Suprapubic skin (tissue), 4 donors: ENCODE data around the gene LILRB5. TPM values are rescaled to one million over a fixed set of nuclear protein-coding genes. Genes with fewer than 3 reads are reported as not detected.
"Not testable (repeated sequence)": the region's sequence is repeated elsewhere in the genome, so short reads cannot be mapped to it uniquely, and the experiment has no call there.

Experiments used
- DNase-seq, 2 donors: peaks; one replicate each; pipeline ENCODE4 v3.0.0-alpha.2; 2019; ENCODE audit warnings: low spot score in 2 of 2
- H3K27ac ChIP-seq: fragments of 200-600 bp; sonication (generic); one replicate; pipeline ENCODE4 v1.5.1; 2019
- H3K27me3 ChIP-seq: fragments of 200-600 bp; sonication (generic); one replicate; pipeline ENCODE4 v1.5.1; 2019
- H3K36me3 ChIP-seq: fragments of 200-600 bp; sonication (generic); one replicate; pipeline ENCODE4 v1.5.1; 2019
- H3K4me1 ChIP-seq: fragments of 200-600 bp; sonication (generic); one replicate; pipeline ENCODE4 v1.5.1; 2019
- H3K4me3 ChIP-seq: fragments of 200-600 bp; sonication (generic); one replicate; pipeline ENCODE4 v1.5.1; 2019; ENCODE audit warnings: mild to moderate bottlenecking
- H3K9me3 ChIP-seq: fragments of 200-600 bp; sonication (generic); one replicate; pipeline ENCODE4 v1.5.1; 2019
- CTCF ChIP-seq, 2 donors: fragments of 200-600 bp in 1 of 2; fragments of 450-650 bp in 1 of 2; sonication (generic) in 1 of 2; IDR thresholded peaks; one replicate each; pipeline ENCODE4 v1.5.1; 2016 to 2019; ENCODE audit warnings: antibody characterized with exemption in 2 of 2, mild to moderate bottlenecking in 1 of 2, moderate library complexity in 1 of 2
- EP300 ChIP-seq: sonication (generic); formaldehyde crosslinking; IDR thresholded peaks from one replicate; pipeline ENCODE4 v1.6.1; 2017; ENCODE audit warnings: antibody characterized with exemption
- POLR2A ChIP-seq, 2 donors: fragments of 450-650 bp; IDR thresholded peaks; one replicate each; pipeline ENCODE4 v1.6.1; 2017; ENCODE audit warnings: antibody characterized with exemption in 2 of 2, mild to moderate bottlenecking in 2 of 2, moderate library complexity in 2 of 2
- POLR2AphosphoS5 ChIP-seq, 3 donors: sonication (generic); formaldehyde crosslinking; IDR thresholded peaks; one replicate each; pipeline ENCODE4 v1.6.1; 2017; ENCODE audit warnings: antibody characterized with exemption in 3 of 3
- WGBS: methylation state at CpG from one replicate; pipeline ENCODE4 v1.1.5; 2018; 5-methylcytosine and 5-hydroxymethylcytosine counted together
- total RNA-seq, 4 donors: library from RNA; depleted of rRNA; stranded (reverse); fragments of >200 nt; gene quantifications; one replicate each; pipeline ENCODE4 v1.1.0, GENCODE V29; 2016

Gene LILRB5
- total RNA-seq, 4 donors from 2014 or later, result 0.68 to 3.4 (median 2.0) TPM

GRCh38 chr19:54282686-54283470 is 25.8 kb upstream of the LILRB5 start:
- H3K4me3 ChIP-seq, result no peak overlapping the region
- 46% methylated on average over 9 of the region's 9 CpGs for whole genome bisulfite sequencing
- H3K9me3 ChIP-seq, result no peaks in the 10 kb centered on the region
- no peak overlapping the region for H3K27ac ChIP-seq
- DNase-seq, result peak in 1 of 2 donors; percentile 50
- no peaks in the 10 kb centered on the region for H3K36me3 ChIP-seq
- peaks cover 30% of the 10 kb centered on the region for H3K27me3 ChIP-seq
- TF ChIP-seq CTCF (IDR thresholded peaks at IDR 0.05) (no peak), POLR2A (IDR thresholded peaks at IDR 0.05) (no peak), POLR2AphosphoS5 (IDR thresholded peaks at IDR 0.05) (no peak), EP300 (no peak)
- H3K4me1 ChIP-seq, result no peaks in the 10 kb centered on the region

- H3K27me3 ChIP-seq, result peaks cover 40% of the 10 kb centered on the region
Measured at GRCh38 chr19:54281729-54282075, 24.6 kb upstream of the LILRB5 start.

GRCh38 chr19:54281007-54281728 is 24.1 kb upstream of the LILRB5 start, which contains the start of gene LILRB2:
LILRB2 (minus strand) TSS chr19:54281110; CDS start chr19:54280496, 614 bp downstream.
- WGBS, result 71% methylated on average over 12 of the region's 12 CpGs
- Histone ChIP-seq H3K36me3 (no peaks in the 10 kb centered on the region), H3K27me3 (peaks cover 44% of the 10 kb centered on the region), H3K9me3 (no peaks in the 10 kb centered on the region), H3K4me1 (no peaks in the 10 kb centered on the region), H3K4me3 (peak within 1 kb of the TSS; percentile 18), H3K27ac (no peak within 1 kb of the TSS)
- peak in 1 of 2 donors; percentile 47 for DNase-seq
- no peak for TF ChIP-seq POLR2A (IDR thresholded peaks at IDR 0.05)
- no peak for TF ChIP-seq EP300
- no peak for TF ChIP-seq CTCF (IDR thresholded peaks at IDR 0.05)
- no peak for TF ChIP-seq POLR2AphosphoS5 (IDR thresholded peaks at IDR 0.05)

More at GRCh38 chr19:54281729-54282075, 24.6 kb upstream of the LILRB5 start:
- peak in 1 of 2 donors; percentile 52 for DNase-seq
- not testable (repeated sequence) for H3K4me3 ChIP-seq, H3K4me1 ChIP-seq, H3K9me3 ChIP-seq, H3K36me3 ChIP-seq, H3K27ac ChIP-seq
- 80% methylated on average over 5 of the region's 5 CpGs for WGBS

GRCh38 chr19:54280441-54280840 is 23.4 kb upstream of the LILRB5 start:
- Histone ChIP-seq H3K4me3 (peak overlapping the region; percentile 18), H3K27me3 (peaks cover 50% of the 10 kb centered on the region)
- 53% methylated on average over 4 of the region's 10 CpGs for WGBS
- H3K4me1 ChIP-seq, H3K27ac ChIP-seq, H3K9me3 ChIP-seq, H3K36me3 ChIP-seq: not testable (repeated sequence)
- peak in 1 of 2 donors; percentile 69 for DNase-seq

- not testable (repeated sequence) for H3K9me3 ChIP-seq, H3K27ac ChIP-seq, H3K4me1 ChIP-seq, H3K36me3 ChIP-seq
- H3K4me3 ChIP-seq, result peak overlapping the region; percentile 18
- WGBS, result 40% methylated on average over 2 of the region's 4 CpGs
- peak in 1 of 2 donors; percentile 29 for DNase-seq
- H3K27me3 ChIP-seq, result peaks cover 53% of the 10 kb centered on the region
Measured at GRCh38 chr19:54280025-54280424, 23.0 kb upstream of the LILRB5 start.

GRCh38 chr19:54279406-54279962 is 22.4 kb upstream of the LILRB5 start:
- TF ChIP-seq POLR2A (IDR thresholded peaks at IDR 0.05), result no peak
- no peak for TF ChIP-seq CTCF (IDR thresholded peaks at IDR 0.05)
- TF ChIP-seq POLR2AphosphoS5 (IDR thresholded peaks at IDR 0.05), result no peak
- no peak for TF ChIP-seq EP300
- H3K36me3 ChIP-seq, result no peaks in the 10 kb centered on the region
- peak in 1 of 2 donors; percentile 65 for DNase-seq
- H3K4me1 ChIP-seq, result no peaks in the 10 kb centered on the region
- 58% methylated on average over 2 of the region's 18 CpGs for WGBS
- H3K27ac ChIP-seq, result no peak overlapping the region
- H3K27me3 ChIP-seq, result peaks cover 59% of the 10 kb centered on the region
- H3K9me3 ChIP-seq, result no peaks in the 10 kb centered on the region
- no peak overlapping the region for H3K4me3 ChIP-seq

GRCh38 chr19:54278571-54279195 is 21.6 kb upstream of the LILRB5 start:
- peaks cover 57% of the 10 kb centered on the region for H3K27me3 ChIP-seq
- DNase-seq, result peak; percentile 38 to 54
- not testable (repeated sequence) for H3K4me3 ChIP-seq, H3K4me1 ChIP-seq, H3K9me3 ChIP-seq, H3K36me3 ChIP-seq, H3K27ac ChIP-seq
- 57% methylated on average over 15 of the region's 15 CpGs for WGBS

GRCh38 chr19:54278056-54278455 is 21.0 kb upstream of the LILRB5 start:
- H3K27me3 ChIP-seq, result peaks cover 57% of the 10 kb centered on the region
- not testable (repeated sequence) for H3K4me1 ChIP-seq, H3K9me3 ChIP-seq, H3K36me3 ChIP-seq, H3K4me3 ChIP-seq, H3K27ac ChIP-seq
- 81% methylated on average over 11 of the region's 13 CpGs for WGBS
- DNase-seq, result peak; percentile 25 to 34

- H3K27me3 ChIP-seq, result peaks cover 58% of the 10 kb centered on the region
Measured at GRCh38 chr19:54277111-54277615, 20.1 kb upstream of the LILRB5 start.

More at GRCh38 chr19:54277111-54277615, 20.1 kb upstream of the LILRB5 start:
- H3K27ac ChIP-seq, H3K4me1 ChIP-seq, H3K4me3 ChIP-seq, H3K36me3 ChIP-seq, H3K9me3 ChIP-seq: not testable (repeated sequence)
- DNase-seq, result peak; percentile 35 to 54
- WGBS, result no CpG with 5 or more reads among the region's 15 CpGs
